Hepatocyte (in vitro differentiated cells): Measurements from ENCODE around the gene GUK1. TPM values are rescaled to one million over a fixed set of nuclear protein-coding genes. Genes with fewer than 3 reads are reported as not detected.
A peak's percentile ranks its signal among the peaks of the same experiment; 100 is the strongest.

Experiments used
- DNase-seq: peaks from one replicate; pipeline ENCODE4 v3.0.0-alpha.2; 2016; ENCODE audit warnings: low spot score
- H2AFZ ChIP-seq: fragments of 200-600 bp; sonication (generic); 2 replicates; pipeline ENCODE4 v1.6.0; 2016; ENCODE audit warnings: antibody characterized with exemption, mild to moderate bottlenecking
- H3K27ac ChIP-seq: fragments of 200-600 bp; sonication (generic); 2 replicates; pipeline ENCODE4 v1.5.1; 2016; ENCODE audit warnings: mild to moderate bottlenecking
- H3K27me3 ChIP-seq: fragments of 200-600 bp; sonication (generic); 2 replicates; pipeline ENCODE4 v1.6.1; 2016
- H3K36me3 ChIP-seq: fragments of 200-600 bp; sonication (generic); replicated peaks from 2 replicates; pipeline ENCODE4 v1.5.1; 2016; ENCODE audit warnings: low read depth; ENCODE audit not compliant: insufficient read depth
- H3K4me1 ChIP-seq: fragments of 200-600 bp; sonication (generic); 2 replicates; pipeline ENCODE4 v1.5.1; 2016; ENCODE audit warnings: mild to moderate bottlenecking, moderate library complexity; ENCODE audit not compliant: insufficient read depth
- H3K4me2 ChIP-seq: fragments of 200-600 bp; sonication (generic); 2 replicates; pipeline ENCODE4 v1.6.0; 2016
- H3K4me3 ChIP-seq: fragments of 200-600 bp; sonication (generic); 2 replicates; pipeline ENCODE4 v1.5.1; 2016; ENCODE audit warnings: mild to moderate bottlenecking
- H3K79me2 ChIP-seq: fragments of 200-600 bp; sonication (generic); 2 replicates; pipeline ENCODE4 v1.6.0; 2017; ENCODE audit warnings: mild to moderate bottlenecking
- H3K9me2 ChIP-seq: fragments of 200-600 bp; sonication (generic); replicated peaks from 2 replicates; pipeline ENCODE4 v1.6.0; 2017; ENCODE audit warnings: mild to moderate bottlenecking; ENCODE audit not compliant: insufficient read depth
- H3K9me3 ChIP-seq: fragments of 200-600 bp; sonication (generic); 2 replicates; pipeline ENCODE4 v1.5.1; 2016; ENCODE audit warnings: low read depth, mild to moderate bottlenecking
- H4K20me1 ChIP-seq: fragments of 200-600 bp; sonication (generic); 2 replicates; pipeline ENCODE4 v1.6.0; 2016; ENCODE audit warnings: mild to moderate bottlenecking; ENCODE audit not compliant: insufficient read depth, poor library complexity, severe bottlenecking
- CTCF ChIP-seq: fragments of 200-600 bp; sonication (generic); IDR thresholded peaks from 2 replicates; pipeline ENCODE4 v1.5.1; 2016; ENCODE audit warnings: antibody characterized with exemption, mild to moderate bottlenecking; ENCODE audit not compliant: poor library complexity
- EZH2 ChIP-seq: fragments of 200-600 bp; sonication (generic); IDR thresholded peaks from 2 replicates; pipeline ENCODE4 v1.6.1; 2016; ENCODE audit warnings: antibody characterized with exemption, mild to moderate bottlenecking, borderline replicate concordance
- EZH2phosphoT487 ChIP-seq: fragments of 200-600 bp; sonication (generic); IDR thresholded peaks from one replicate; pipeline ENCODE4 v1.6.1; 2018; ENCODE audit warnings: antibody characterized with exemption, mild to moderate bottlenecking, low read depth, moderate library complexity; ENCODE audit not compliant: unreplicated experiment, severe bottlenecking
- WGBS: methylation state at CpG from one replicate; pipeline ENCODE4 v1.1.6; 2016; ENCODE audit warnings: low lambda C conversion rate; ENCODE audit errors: missing lambda C conversion rate; 5-methylcytosine and 5-hydroxymethylcytosine counted together
- polyA plus RNA-seq: library from polyadenylated mRNA; unstranded; fragments of >200 nt; fragmentation: Nextera tagmentation; extraction: Ambion mirVana; gene quantifications from 2 replicates; pipeline ENCODE4 v1.2.1, GENCODE V29; 2016
- total RNA-seq: library from RNA; depleted of rRNA; stranded (reverse); fragments of >200 nt; gene quantifications from 2 replicates; pipeline ENCODE4 v1.2.3, GENCODE V29; 2014

Gene GUK1
- total and polyA plus RNA-seq, 2 experiments from 2014 or later, result 158 to 368 TPM

- no peaks in the 10 kb centered on the region for H3K36me3 ChIP-seq
- H3K9me3 ChIP-seq, result no peaks in the 10 kb centered on the region
- DNase-seq, result peak; percentile 98
- TF ChIP-seq CTCF, result no peak
- no peak for TF ChIP-seq EZH2phosphoT487
- no peak for TF ChIP-seq EZH2
- H4K20me1 ChIP-seq, result peaks cover 39% of the 10 kb centered on the region
- H3K9me2 ChIP-seq, result no peaks in the 10 kb centered on the region
- peak within 1 kb of the TSS; percentile 93 for H3K27ac ChIP-seq
- peaks cover 9% of the 10 kb centered on the region for H3K4me1 ChIP-seq
- H3K79me2 ChIP-seq, result peaks cover 43% of the 10 kb centered on the region
- peak within 1 kb of the TSS; percentile 92 for H2AFZ ChIP-seq
- peak within 1 kb of the TSS; percentile 99 for H3K4me2 ChIP-seq
- H3K27me3 ChIP-seq, result no peaks in the 10 kb centered on the region
- H3K4me3 ChIP-seq, result peak within 1 kb of the TSS; percentile 91
- under 1% methylated on average over 81 of the region's 104 CpGs for WGBS
These were observed 37.1 kb upstream of the GUK1 start, which contains the start of gene C1orf35 for GRCh38 chr1:228102791-228103620. TSS of gene C1orf35 (minus strand) at chr1:228103325. CDS start at chr1:228103227, 98 bp downstream.

GRCh38 chr1:228104526-228105269, 35.4 kb upstream of the GUK1 start:
- Histone ChIP-seq H3K79me2 (peaks cover 38% of the 10 kb centered on the region), H4K20me1 (peaks cover 24% of the 10 kb centered on the region), H3K4me3 (no peak overlapping the region), H3K4me1 (peaks cover 14% of the 10 kb centered on the region), H3K9me3 (no peaks in the 10 kb centered on the region), H2AFZ (no peak overlapping the region), H3K27ac (no peak overlapping the region), H3K27me3 (no peaks in the 10 kb centered on the region), H3K4me2 (no peak overlapping the region), H3K9me2 (no peaks in the 10 kb centered on the region), H3K36me3 (no peaks in the 10 kb centered on the region)
- DNase-seq, result no peak
- WGBS, result 77% methylated on average over 7 of the region's 7 CpGs
- TF ChIP-seq EZH2phosphoT487 (no peak), EZH2 (no peak)

- Histone ChIP-seq H3K79me2 (peaks cover 31% of the 10 kb centered on the region), H4K20me1 (peaks cover 17% of the 10 kb centered on the region), H3K27me3 (no peaks in the 10 kb centered on the region), H2AFZ (no peak overlapping the region), H3K4me3 (no peak overlapping the region), H3K9me2 (no peaks in the 10 kb centered on the region), H3K36me3 (no peaks in the 10 kb centered on the region), H3K9me3 (no peaks in the 10 kb centered on the region), H3K4me2 (no peak overlapping the region), H3K4me1 (peaks cover 20% of the 10 kb centered on the region), H3K27ac (no peak overlapping the region)
- no peak for DNase-seq
- TF ChIP-seq CTCF, result no peak
- TF ChIP-seq EZH2, result no peak
- TF ChIP-seq EZH2phosphoT487, result no peak
- WGBS, result 96% methylated on average over 9 of the region's 9 CpGs
These were observed 34.6 kb upstream of the GUK1 start for GRCh38 chr1:228105270-228105995.
